K562 (cell line): Measurements from ENCODE around the gene C1RL. TPM values are rescaled to one million over a fixed set of nuclear protein-coding genes. Genes with fewer than 3 reads are reported as not detected.

Experiments
- ATAC-seq: fragments of 200-7000 bp; cut with Tn5 transposase; 3 replicates; pipeline ENCODE4 v1.9.1; 2020; ENCODE audit warnings: moderate library complexity
- BruUV-seq: library from RNA; stranded (reverse); fragments of 400-500 nt; replicated peaks from 2 replicates; lab custom pipeline; 2021; lab: Mats Ljungman, UMichigan
- CTCF ChIA-PET: fragments of 300-600 bp; formaldehyde crosslinking; extraction: SDS; loops from one replicate; lab custom pipeline; 2021; ENCODE audit warnings: low intra/inter-chr PET ratio; lab: Yijun Ruan, JAX
- POLR2A ChIA-PET: fragments of 300-600, 350-650 bp; sonication (Branson Sonifier 250); formaldehyde crosslinking; extraction: SDS; loops from one replicate; lab custom pipeline; 2021; ENCODE audit warnings: antibody characterized with exemption, inconsistent platforms; lab: Yijun Ruan, JAX
- DNase-seq, 4 experiments: peaks; one replicate each; pipeline versions ENCODE4 v3.0.0 to v3.0.0-alpha.2; 2011 to 2018; ENCODE audit warnings: low spot score in 3 of 4, mixed read lengths in 3 of 4; ENCODE audit errors: extremely low read depth in 1 of 4
- FAIRE-seq: peaks from 2 replicates; lab custom pipeline; 2011; peaks lifted over from hg19 to GRCh38; lab: Jason Lieb, UNC
- H2AFZ ChIP-seq: 2 replicates; pipeline ENCODE4 v1.6.0; 2011; ENCODE audit warnings: low read depth, low read length, control low read depth, inconsistent platforms
- H3K27ac ChIP-seq: fragments of 200-600 bp; 3 replicates; pipeline ENCODE4 v1.8.0; 2011; ENCODE audit warnings: low read depth, mild to moderate bottlenecking, control low read depth, inconsistent platforms, low read length, moderate library complexity, mixed read lengths; ENCODE audit errors: extremely low read depth
- H3K27me3 ChIP-seq, 2 experiments: fragments of 300-600 bp in 1 of 2; 2 replicates in 1 of 2; 3 replicates in 1 of 2; pipeline versions ENCODE4 v1.6.0 to v1.8.0; 2011; ENCODE audit warnings: inconsistent platforms in 2 of 2, low read length in 2 of 2, mild to moderate bottlenecking in 1 of 2, mixed read lengths in 1 of 2, moderate library complexity in 1 of 2; ENCODE audit not compliant: control insufficient read depth in 2 of 2, insufficient read depth in 2 of 2
- H3K36me3 ChIP-seq: fragments of 300-600 bp; 3 replicates; pipeline ENCODE4 v1.8.0; 2011; ENCODE audit warnings: mild to moderate bottlenecking, low read length, inconsistent platforms; ENCODE audit not compliant: control insufficient read depth, insufficient read depth
- H3K4me1 ChIP-seq, 2 experiments: fragments of 200-600 bp in 1 of 2; replicated peaks in 1 of 2; 2 replicates in 1 of 2; 3 replicates in 1 of 2; pipeline versions ENCODE4 v1.5.1 to v1.8.0; 2011; ENCODE audit warnings: inconsistent platforms in 2 of 2, low read length in 2 of 2, mild to moderate bottlenecking in 1 of 2, mixed read lengths in 1 of 2, moderate library complexity in 1 of 2; ENCODE audit not compliant: control insufficient read depth in 2 of 2, insufficient read depth in 2 of 2
- H3K4me2 ChIP-seq: 2 replicates; pipeline ENCODE4 v1.6.1; 2011; ENCODE audit warnings: low read length, control low read depth, inconsistent platforms, mixed read lengths; ENCODE audit not compliant: insufficient read depth
- H3K4me3 ChIP-seq: fragments of 200-600 bp; sonication (generic), shearing (Covaris generic); 2 replicates; pipeline ENCODE4 v1.5.1; 2016; ENCODE audit warnings: control low read depth, inconsistent platforms
- H3K79me2 ChIP-seq: fragments of 200-600 bp; 3 replicates; pipeline ENCODE4 v1.8.0; 2011; ENCODE audit warnings: low read length, inconsistent platforms; ENCODE audit not compliant: control insufficient read depth, insufficient read depth
- H3K9ac ChIP-seq, 2 experiments: 2 replicates each; pipeline versions ENCODE4 v1.6.0 to v1.6.1; 2011; ENCODE audit warnings: low read depth in 2 of 2, low read length in 2 of 2, control low read depth in 1 of 2, inconsistent platforms in 1 of 2, mild to moderate bottlenecking in 1 of 2, mixed read lengths in 1 of 2; ENCODE audit not compliant: insufficient read depth in 1 of 2
- H3K9me1 ChIP-seq: one replicate; pipeline ENCODE4 v1.6.0; 2011; ENCODE audit warnings: inconsistent platforms, mild to moderate bottlenecking, low read length, moderate library complexity; ENCODE audit not compliant: control insufficient read depth, insufficient read depth
- H3K9me3 ChIP-seq: replicated peaks from 2 replicates; pipeline ENCODE4 v1.5.1; 2011; ENCODE audit warnings: low read depth, low read length, inconsistent platforms; ENCODE audit not compliant: control insufficient read depth, insufficient read depth
- H4K20me1 ChIP-seq: replicated peaks from 2 replicates; pipeline ENCODE4 v1.6.1; 2011; ENCODE audit warnings: low read length, inconsistent platforms, mixed read lengths; ENCODE audit not compliant: control insufficient read depth, insufficient read depth
- KDM5B ChIP-seq: fragments of 200-600 bp; sonication (generic); IDR thresholded peaks from 2 replicates; pipeline ENCODE4 v1.6.1; 2012; ENCODE audit warnings: low read depth, mild to moderate bottlenecking, moderate library complexity, low read length, control low read depth, inconsistent platforms; ENCODE audit not compliant: insufficient replicate concordance
- PRMT5 ChIP-seq: sonication (generic); formaldehyde crosslinking; IDR thresholded peaks from 2 replicates; pipeline ENCODE4 v1.5.0; 2020; ENCODE audit warnings: missing genetic modification reagents
- ZBTB17 ChIP-seq: fragments of 450-650 bp; formaldehyde crosslinking; IDR thresholded peaks from 2 replicates; pipeline ENCODE4 v1.4.0; 2020; ENCODE audit warnings: mild to moderate bottlenecking
- ZNF445 ChIP-seq: fragments of 250-450 bp; sonication (Bioruptor Pico); IDR thresholded peaks from 2 replicates; pipeline ENCODE4 v1.4.0; 2020; ENCODE audit warnings: low read depth, mild to moderate bottlenecking, moderate library complexity
- ZSCAN29 ChIP-seq: fragments of 450-650 bp; IDR thresholded peaks from 2 replicates; pipeline ENCODE4 v1.6.1; 2017
- WGBS: fragments of 100-300 bp; shearing (Covaris generic); methylation state at CpG from one replicate; pipeline ENCODE4 v1.1.6; 2016; ENCODE audit warnings: low coverage, mixed read lengths; ENCODE audit not compliant: insufficient coverage; ENCODE audit errors: missing lambda C conversion rate; 5-methylcytosine and 5-hydroxymethylcytosine counted together
- in situ Hi-C: fragments of 300-500 bp; cut with MboI; formaldehyde crosslinking; loops from 4 replicates; pipeline ENCODE4 v1.15.0; 2018; ENCODE audit warnings: inconsistent platforms, mixed read lengths
- intact Hi-C: fragments of 100-400 bp; cut with micrococcal nuclease; formaldehyde crosslinking; loops from 2 replicates; pipeline ENCODE4 v1.14.2; 2022
- polyA plus RNA-seq, 8 experiments: library from polyadenylated mRNA; depleted of rRNA in 4 of 8; stranded (reverse) in 5 of 8; unstranded in 3 of 8; fragments of >200 nt; fragmentation: Nextera tagmentation in 2 of 8; fragmentation: Illumina TruSeq in 1 of 8; extraction: Ambion mirVana in 2 of 8; extraction: Trizol in 1 of 8; gene quantifications; 2 replicates each; pipeline versions ENCODE4 v1.2.1 to v1.2.3, GENCODE V29; 2011 to 2014; ENCODE audit warnings: inconsistent platforms in 1 of 8, missing spikeins in 1 of 8
- total RNA-seq, 7 experiments: library from RNA; depleted of rRNA in 6 of 7; stranded (reverse); fragments of >200 nt in 6 of 7; fragmentation: Illumina TruSeq in 2 of 7; extraction: Trizol in 2 of 7; gene quantifications; 2 replicates each; pipeline versions ENCODE4 v1.2.1 to v1.2.3, GENCODE V29; 2011 to 2021; ENCODE audit warnings: low replicate concordance in 1 of 7
- TF ChIP-seq, protein P1 (sequence below): sonication (generic); formaldehyde crosslinking; IDR thresholded peaks from 2 replicates; pipeline ENCODE4 v1.4.0; 2020; ENCODE audit warnings: mild to moderate bottlenecking, missing genetic modification reagents
- TF ChIP-seq, protein P2 (sequence below): IDR thresholded peaks from 2 replicates; pipeline ENCODE4 v1.6.1; 2016; ENCODE audit warnings: missing genetic modification characterization, missing compliant biosample characterization
- TF ChIP-seq, protein P3 (sequence below): fragments of 200-600 bp; sonication (generic); IDR thresholded peaks from one replicate; pipeline ENCODE4 v1.6.1; 2012; ENCODE audit warnings: mild to moderate bottlenecking, low read depth, low read length, inconsistent platforms

C1RL gene
- total and polyA plus RNA-seq, 9 of the 15 experiments (the other 6 are each of a cell fraction or from before 2014, with no cell fraction given): 1.4 to 10.7 (median 8.0) TPM

DNA sequence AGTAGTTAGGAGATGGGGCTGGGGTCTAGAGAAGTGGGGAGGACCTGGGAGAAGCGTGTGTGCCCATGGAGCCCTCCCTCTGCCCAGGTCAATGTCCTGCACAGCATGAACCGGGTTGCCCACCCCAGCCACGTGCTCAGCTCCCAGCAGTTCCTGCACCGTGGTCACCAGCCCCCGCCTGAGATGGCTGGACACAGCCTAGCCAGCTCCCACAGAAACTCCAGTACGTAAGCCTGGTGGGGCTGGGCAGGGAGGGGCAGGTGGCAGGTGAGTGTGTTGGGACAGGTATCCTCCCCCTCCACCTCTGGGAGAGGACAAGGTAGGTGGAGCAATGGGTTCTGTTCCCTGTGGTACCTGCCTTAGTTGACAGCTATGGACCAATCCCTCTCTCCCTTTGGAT is 41.8 kb upstream of the C1RL start:
- Histone ChIP-seq H3K27me3 (no peaks in the 10 kb centered on the region), H3K36me3 (peaks cover 31% of the 10 kb centered on the region; the same call in 2 of the 3 replicates), H3K9me1 (no peaks in the 10 kb centered on the region), H3K9me3 (no peaks in the 10 kb centered on the region), H3K79me2 (no peaks in the 10 kb centered on the region), H3K4me3 (no peak overlapping the region), H3K27ac (no peak overlapping the region), H3K4me1 (peaks cover 0 to 3% of the 10 kb centered on the region in 2 experiments; a peak in 2 of 5 replicates), H3K9ac (no peak overlapping the region), H2AFZ (no peak overlapping the region), H3K4me2 (no peak overlapping the region), H4K20me1 (no peaks in the 10 kb centered on the region)
- in situ Hi-C loops: no loop called here
- ATAC-seq: no peak
- intact Hi-C loops: no loop called here
- ChIA-PET CTCF (no interaction called here), POLR2A (interaction anchor here (1.3 kb wide), 1 partner anchor 10 kb away, joined by 3 read pairs; no protein-coding TSS in a partner anchor)
- no TSS peak for BruUV-seq
- DNase-seq: no peak
- WGBS: 73% methylated on average over 4 of the region's 6 CpGs
- no peak for FAIRE-seq
- TF ChIP-seq, protein P1, sequence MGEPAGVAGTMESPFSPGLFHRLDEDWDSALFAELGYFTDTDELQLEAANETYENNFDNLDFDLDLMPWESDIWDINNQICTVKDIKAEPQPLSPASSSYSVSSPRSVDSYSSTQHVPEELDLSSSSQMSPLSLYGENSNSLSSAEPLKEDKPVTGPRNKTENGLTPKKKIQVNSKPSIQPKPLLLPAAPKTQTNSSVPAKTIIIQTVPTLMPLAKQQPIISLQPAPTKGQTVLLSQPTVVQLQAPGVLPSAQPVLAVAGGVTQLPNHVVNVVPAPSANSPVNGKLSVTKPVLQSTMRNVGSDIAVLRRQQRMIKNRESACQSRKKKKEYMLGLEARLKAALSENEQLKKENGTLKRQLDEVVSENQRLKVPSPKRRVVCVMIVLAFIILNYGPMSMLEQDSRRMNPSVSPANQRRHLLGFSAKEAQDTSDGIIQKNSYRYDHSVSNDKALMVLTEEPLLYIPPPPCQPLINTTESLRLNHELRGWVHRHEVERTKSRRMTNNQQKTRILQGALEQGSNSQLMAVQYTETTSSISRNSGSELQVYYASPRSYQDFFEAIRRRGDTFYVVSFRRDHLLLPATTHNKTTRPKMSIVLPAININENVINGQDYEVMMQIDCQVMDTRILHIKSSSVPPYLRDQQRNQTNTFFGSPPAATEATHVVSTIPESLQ: no peak
- no peak for TF ChIP-seq ZSCAN29
- no peak for TF ChIP-seq ZBTB17 (CRISPR knock-in tag)
- TF ChIP-seq PRMT5 (CRISPR knock-in tag): no peak
- TF ChIP-seq, protein P2, sequence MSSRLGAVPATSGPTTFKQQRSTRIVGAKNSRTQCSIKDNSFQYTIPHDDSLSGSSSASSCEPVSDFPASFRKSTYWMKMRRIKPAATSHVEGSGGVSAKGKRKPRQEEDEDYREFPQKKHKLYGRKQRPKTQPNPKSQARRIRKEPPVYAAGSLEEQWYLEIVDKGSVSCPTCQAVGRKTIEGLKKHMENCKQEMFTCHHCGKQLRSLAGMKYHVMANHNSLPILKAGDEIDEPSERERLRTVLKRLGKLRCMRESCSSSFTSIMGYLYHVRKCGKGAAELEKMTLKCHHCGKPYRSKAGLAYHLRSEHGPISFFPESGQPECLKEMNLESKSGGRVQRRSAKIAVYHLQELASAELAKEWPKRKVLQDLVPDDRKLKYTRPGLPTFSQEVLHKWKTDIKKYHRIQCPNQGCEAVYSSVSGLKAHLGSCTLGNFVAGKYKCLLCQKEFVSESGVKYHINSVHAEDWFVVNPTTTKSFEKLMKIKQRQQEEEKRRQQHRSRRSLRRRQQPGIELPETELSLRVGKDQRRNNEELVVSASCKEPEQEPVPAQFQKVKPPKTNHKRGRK (tag): no peak
- TF ChIP-seq, protein P3, sequence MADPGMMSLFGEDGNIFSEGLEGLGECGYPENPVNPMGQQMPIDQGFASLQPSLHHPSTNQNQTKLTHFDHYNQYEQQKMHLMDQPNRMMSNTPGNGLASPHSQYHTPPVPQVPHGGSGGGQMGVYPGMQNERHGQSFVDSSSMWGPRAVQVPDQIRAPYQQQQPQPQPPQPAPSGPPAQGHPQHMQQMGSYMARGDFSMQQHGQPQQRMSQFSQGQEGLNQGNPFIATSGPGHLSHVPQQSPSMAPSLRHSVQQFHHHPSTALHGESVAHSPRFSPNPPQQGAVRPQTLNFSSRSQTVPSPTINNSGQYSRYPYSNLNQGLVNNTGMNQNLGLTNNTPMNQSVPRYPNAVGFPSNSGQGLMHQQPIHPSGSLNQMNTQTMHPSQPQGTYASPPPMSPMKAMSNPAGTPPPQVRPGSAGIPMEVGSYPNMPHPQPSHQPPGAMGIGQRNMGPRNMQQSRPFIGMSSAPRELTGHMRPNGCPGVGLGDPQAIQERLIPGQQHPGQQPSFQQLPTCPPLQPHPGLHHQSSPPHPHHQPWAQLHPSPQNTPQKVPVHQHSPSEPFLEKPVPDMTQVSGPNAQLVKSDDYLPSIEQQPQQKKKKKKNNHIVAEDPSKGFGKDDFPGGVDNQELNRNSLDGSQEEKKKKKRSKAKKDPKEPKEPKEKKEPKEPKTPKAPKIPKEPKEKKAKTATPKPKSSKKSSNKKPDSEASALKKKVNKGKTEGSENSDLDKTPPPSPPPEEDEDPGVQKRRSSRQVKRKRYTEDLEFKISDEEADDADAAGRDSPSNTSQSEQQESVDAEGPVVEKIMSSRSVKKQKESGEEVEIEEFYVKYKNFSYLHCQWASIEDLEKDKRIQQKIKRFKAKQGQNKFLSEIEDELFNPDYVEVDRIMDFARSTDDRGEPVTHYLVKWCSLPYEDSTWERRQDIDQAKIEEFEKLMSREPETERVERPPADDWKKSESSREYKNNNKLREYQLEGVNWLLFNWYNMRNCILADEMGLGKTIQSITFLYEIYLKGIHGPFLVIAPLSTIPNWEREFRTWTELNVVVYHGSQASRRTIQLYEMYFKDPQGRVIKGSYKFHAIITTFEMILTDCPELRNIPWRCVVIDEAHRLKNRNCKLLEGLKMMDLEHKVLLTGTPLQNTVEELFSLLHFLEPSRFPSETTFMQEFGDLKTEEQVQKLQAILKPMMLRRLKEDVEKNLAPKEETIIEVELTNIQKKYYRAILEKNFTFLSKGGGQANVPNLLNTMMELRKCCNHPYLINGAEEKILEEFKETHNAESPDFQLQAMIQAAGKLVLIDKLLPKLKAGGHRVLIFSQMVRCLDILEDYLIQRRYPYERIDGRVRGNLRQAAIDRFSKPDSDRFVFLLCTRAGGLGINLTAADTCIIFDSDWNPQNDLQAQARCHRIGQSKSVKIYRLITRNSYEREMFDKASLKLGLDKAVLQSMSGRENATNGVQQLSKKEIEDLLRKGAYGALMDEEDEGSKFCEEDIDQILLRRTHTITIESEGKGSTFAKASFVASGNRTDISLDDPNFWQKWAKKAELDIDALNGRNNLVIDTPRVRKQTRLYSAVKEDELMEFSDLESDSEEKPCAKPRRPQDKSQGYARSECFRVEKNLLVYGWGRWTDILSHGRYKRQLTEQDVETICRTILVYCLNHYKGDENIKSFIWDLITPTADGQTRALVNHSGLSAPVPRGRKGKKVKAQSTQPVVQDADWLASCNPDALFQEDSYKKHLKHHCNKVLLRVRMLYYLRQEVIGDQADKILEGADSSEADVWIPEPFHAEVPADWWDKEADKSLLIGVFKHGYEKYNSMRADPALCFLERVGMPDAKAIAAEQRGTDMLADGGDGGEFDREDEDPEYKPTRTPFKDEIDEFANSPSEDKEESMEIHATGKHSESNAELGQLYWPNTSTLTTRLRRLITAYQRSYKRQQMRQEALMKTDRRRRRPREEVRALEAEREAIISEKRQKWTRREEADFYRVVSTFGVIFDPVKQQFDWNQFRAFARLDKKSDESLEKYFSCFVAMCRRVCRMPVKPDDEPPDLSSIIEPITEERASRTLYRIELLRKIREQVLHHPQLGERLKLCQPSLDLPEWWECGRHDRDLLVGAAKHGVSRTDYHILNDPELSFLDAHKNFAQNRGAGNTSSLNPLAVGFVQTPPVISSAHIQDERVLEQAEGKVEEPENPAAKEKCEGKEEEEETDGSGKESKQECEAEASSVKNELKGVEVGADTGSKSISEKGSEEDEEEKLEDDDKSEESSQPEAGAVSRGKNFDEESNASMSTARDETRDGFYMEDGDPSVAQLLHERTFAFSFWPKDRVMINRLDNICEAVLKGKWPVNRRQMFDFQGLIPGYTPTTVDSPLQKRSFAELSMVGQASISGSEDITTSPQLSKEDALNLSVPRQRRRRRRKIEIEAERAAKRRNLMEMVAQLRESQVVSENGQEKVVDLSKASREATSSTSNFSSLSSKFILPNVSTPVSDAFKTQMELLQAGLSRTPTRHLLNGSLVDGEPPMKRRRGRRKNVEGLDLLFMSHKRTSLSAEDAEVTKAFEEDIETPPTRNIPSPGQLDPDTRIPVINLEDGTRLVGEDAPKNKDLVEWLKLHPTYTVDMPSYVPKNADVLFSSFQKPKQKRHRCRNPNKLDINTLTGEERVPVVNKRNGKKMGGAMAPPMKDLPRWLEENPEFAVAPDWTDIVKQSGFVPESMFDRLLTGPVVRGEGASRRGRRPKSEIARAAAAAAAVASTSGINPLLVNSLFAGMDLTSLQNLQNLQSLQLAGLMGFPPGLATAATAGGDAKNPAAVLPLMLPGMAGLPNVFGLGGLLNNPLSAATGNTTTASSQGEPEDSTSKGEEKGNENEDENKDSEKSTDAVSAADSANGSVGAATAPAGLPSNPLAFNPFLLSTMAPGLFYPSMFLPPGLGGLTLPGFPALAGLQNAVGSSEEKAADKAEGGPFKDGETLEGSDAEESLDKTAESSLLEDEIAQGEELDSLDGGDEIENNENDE: no peak
- no peak for TF ChIP-seq KDM5B
- TF ChIP-seq ZNF445 (CRISPR knock-in tag): no peak
